GM20431 (cell line): ENCODE measurements around the gene SAMD14.

Experiments used
- in situ Hi-C: fragments of 300-500 bp; cut with MseI, MboI; formaldehyde crosslinking; loops from one replicate; pipeline ENCODE4 v1.15.0; 2020; ENCODE audit warnings: low sequenced_read_pairs; ENCODE audit not compliant: unreplicated experiment

SAMD14 gene

DNA sequence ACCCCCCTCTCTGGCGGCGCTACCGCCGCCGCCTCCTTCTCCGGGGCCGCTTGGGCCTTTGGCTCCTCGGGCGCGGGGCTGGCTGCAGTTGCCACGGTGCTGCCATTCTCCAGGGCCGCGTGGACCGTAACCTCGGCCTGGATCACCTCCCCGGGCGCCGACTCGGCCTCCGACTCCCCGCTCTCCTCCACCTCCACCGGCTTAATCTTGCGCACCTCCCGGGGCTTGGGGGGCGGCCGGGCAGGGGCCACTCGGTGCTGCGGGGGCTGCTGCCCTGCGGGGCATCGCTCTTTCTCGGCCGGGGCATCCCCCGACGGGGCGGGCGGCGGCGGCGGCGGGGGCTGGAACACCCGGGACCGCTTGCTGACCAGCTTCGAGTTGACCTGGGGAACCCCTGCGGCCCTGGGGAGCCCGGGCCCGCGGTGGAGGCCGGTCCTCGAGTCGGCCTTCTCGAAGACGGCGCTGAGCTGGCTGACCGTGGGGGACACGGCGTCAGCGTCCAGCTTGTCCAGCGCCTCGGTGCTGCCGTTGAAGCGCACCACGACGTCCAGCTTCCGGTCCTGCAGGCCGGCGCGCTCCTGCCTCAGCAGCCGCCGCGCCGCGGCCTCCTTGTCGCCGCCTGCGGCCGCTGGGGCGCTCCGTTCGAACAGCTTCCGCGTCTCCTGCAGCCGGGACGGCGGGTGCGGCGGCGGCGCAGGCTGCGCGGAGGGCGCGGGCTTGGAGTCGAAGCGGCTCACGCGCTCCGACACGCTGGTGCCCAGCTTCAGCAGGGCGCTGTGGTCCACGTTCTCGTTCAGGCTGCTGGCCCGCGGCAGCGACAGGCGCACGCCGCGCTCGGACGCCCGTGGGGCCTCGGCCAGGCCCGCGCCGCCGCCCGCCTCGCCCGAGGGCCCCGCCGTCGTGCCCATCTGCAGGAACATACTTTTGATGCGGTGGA lies 19.7 kb upstream of the SAMD14 start:
- in situ Hi-C loops: no loop called here

DNA sequence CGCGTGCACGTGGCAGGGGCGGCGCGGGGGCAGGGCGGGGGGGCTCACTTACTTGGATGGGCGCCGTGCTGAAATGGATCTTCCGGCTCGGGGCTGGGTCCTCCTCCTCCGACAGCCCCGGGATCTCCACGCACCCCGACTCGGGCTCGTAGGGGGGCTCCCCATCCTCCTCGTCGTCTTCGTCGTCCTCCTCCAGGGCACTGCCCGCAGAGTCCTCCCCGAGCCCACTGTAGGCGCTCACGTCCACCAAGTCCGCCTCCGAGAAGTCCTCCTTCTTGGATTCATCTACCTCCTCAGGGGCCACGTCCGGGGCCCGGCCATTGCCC lies 19.1 kb upstream of the SAMD14 start:
- in situ Hi-C loops: no loop called here

DNA sequence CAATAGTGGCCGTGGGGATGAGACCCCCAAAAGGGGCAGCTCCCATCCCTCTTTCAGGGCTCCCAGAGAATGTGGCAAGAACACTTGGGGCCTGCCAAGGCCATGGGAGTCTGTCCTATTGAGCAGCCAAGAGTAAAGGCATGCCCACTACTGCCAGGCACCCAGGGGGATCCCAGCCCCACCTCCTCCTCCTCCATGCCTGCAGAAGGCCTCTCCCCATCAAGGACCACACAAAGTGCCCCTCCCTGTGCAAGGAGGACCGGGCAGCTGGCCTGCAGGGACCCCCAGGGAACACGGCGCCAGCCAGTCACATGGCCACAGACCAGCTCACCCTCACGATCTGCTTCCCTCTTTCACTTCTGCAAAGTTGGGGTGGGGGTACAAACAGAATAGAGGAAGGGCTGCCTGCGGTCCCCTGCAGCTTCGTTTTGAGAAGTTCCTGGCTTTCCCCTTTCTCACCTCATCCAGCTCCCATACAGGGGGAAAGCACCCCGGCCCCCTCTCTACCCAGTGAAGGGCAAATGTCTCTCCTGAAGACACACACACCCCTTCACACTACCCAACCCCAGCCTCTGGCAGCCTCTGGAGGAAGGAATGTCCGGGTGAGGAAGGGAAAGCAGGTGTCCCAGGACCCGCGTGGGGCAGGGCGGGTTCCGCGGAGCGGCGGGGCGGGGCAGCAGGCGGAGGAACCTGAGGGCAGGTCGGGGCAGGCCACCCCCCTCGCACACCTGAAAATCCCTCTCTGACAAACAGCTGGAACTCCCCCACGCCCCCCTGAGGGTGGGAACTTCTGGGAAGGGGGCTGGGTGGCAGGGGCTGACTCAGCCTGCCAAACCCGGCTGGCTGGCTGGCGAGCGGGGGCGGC lies 18.5 kb upstream of the SAMD14 start:
- in situ Hi-C loops: no loop called here

DNA sequence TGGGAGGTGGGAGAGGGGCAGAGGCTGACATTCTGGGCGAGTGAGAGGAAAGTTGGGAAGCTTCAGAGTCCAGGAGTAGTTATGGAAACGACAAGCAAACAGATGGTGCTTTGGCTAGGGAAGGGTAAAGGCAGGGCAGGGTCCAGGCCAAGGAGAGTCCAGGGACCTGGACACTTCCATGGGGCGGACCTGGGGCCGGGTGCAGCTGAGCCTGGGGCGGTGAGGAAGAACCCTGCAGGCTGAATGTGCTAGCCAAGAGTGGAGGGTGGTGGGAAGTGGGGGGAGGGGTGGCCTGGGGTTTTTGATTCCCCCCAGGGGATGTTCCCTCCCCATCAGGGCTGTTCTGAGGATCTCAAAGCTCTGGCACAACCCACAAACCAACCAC lies 17.9 kb upstream of the SAMD14 start:
- in situ Hi-C loops: no loop called here

DNA sequence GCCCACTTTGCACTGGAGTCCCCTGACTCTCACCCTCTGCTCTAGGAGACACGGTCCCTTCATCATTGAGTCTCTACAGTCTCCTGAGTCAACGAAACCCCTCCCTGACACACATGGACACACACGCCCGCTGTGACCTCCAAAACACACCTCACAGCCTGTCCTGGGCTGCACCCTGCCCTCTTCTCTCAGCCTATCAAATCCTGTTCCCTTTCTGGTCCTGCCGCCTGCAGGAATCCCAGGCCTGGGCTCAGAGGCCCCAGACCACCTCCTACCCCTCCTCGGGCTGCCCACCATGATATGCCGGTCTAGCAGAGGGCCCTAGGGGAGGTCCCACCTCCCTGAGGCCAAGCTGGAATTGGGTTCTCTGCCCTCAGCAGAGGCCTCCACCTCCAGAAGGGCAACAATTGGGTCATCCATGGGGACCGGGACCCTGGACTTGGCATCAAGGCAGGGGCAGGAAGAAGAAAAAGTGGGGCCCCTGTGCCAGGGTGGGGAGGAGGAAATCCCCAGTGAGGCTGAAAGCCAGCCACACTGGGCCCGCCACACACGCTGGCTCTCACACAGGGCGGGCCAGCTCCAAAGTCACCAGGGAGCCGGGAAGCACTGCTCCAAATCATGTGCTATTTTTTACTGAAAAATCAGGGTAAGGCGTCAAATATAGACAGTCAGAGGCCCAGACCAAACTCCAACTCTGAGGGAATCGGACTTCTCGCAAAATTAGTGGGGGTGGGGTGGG lies 17.1 kb upstream of the SAMD14 start:
- in situ Hi-C loops: no loop called here

DNA sequence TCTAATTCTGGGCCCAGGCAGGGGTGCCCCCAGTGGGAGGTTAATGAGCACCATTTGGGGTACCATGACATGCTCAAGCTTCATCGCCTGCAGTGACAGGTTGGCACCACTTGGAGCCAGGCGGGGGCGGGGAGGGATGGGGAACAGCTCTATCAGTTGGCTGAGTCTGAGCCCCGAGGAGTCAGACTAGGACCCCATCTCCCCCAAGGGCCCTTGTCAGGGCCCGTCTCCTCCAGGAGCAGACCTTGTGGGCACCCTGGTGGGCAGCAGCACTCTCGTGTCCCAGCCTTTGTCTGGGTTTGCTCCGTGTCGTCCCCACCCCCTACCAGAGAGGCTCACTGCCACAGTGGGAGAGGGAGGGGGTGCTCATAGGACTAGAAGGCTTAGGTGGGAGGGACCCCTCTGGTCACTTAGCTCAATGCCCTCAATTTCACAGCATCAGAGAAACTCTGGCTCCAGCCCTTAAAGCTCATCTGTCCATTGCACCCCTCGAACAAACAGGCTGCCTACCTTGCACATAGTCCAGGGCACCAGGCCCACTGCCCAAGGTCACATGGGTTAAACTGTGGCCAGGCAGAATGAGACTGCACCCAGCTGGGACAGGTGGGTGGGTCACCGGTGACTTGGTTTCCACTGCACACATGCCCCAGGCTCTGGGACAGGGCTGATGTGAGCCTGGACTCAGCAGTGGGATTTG lies 16.4 kb upstream of the SAMD14 start:
- in situ Hi-C loops: no loop called here

DNA sequence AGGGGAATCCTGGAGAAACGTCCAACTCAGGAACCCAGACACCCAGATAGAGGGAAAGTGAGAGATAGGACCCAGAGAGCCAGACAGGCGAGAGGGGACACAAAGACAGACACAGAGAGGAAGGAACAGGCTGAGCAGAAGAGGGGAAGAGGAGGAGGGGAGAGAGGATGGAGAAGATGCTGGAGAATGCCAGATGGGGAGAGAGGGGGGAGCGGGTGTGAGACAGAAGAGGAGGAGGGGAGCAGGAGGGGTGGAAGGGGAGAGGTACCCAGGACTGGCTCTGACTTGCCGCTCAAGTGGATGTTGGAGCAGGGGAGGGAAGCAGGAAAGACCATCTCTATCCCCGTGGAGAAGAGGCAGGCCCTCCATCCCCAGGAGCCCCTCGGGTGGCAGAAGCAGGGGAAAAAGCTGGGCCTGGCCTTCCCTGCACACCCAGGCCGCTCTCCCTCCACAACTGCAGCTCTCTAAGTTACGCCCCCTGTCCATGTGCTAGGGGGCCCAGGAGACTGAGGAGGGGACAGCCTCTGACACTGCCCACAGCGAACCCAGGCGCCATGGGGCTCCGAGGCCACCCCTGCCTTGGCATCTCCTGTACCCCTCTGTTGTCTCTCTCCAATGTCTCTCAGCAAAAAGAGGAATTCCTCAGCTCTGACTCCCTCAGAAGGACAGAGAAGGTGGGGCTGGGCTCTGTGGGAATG lies 15.7 kb upstream of the SAMD14 start:
- in situ Hi-C loops: no loop called here

DNA sequence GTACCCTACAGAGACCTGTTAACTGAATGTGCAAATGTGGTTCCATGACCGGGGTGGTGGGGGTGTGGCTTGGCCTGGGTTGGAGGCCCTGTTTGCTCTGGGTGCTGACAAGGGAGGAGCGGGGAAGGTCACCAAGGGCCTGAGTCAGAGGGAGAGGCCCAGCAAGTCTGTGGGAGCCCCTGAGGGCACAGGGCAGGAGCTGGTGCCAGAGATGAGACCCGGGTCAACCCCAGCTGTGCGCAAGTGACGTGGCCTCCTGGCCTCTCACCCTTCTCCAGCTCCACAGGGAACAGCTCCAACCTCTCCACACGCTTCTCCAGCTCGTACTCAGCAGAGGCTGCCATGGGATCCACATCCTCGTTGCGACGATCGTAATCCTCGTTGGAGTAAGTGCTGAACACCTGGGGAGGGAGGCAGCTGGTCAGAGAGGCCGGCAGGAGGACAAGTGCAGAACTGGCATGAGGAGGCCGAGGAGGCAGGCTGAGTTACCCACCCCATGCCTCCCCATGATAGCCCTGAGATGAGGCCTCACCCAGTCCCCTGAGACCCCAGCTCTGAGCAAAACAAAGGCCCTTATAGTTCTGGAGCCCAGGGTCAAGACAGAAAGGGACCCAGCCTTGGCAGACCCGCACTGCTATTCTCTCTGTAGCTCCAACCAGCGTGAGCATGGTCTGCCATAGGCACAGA lies 15.0 kb upstream of the SAMD14 start:
- in situ Hi-C loops: no loop called here

DNA sequence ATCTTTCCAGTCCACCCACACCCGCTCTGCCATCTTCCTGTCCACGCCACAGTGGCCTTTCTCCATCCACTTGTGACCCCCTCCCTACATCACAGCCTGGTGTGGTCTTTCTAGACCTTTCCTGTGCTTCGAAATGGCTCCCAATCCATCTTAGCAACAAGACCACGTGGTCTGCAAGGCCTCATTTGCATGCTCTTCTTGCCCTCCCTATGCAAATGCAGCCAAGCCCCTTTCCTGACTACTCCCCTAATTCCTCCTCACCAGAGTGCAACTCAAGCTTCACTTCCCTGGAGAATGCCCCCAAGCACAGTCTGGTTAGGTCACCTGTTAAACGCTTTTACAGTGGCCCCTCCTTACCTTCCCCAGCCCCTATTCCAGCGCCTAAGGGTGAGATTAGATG lies 14.4 kb upstream of the SAMD14 start:
- in situ Hi-C loops: no loop called here

DNA sequence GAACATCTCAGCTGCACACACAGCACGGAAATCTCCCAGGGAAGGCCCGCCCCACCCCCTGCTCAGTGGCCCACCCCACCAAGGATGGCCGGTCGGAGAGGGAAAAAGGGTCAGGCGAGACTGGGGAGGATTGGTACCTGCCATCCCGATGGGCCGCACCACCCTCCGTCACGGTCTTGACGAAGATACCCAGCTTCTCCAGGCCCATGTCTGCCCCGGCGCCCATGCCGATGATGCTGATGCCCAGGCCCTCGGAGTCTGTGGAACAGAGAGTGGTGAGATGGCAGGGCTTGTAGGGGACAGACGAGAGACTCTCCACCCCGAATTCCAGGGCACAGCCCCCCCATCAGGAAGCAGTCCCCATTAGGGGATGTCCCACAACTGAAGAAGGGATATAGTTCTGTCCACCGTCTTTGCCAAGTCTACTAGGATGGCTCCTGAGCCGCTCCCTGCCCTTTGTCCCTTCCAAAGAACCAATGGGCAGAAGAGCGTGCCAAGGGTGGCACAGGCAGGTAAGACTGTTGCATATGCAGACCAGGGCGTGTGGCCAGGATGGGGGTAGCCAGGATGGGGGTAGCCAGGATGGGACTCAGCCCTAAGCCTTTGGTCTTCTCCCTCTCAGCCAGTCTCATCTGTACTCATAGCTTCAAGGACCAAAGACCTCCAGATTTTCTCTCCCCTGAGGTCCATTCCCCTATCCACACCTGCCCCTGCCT lies 13.7 kb upstream of the SAMD14 start:
- in situ Hi-C loops: no loop called here

DNA sequence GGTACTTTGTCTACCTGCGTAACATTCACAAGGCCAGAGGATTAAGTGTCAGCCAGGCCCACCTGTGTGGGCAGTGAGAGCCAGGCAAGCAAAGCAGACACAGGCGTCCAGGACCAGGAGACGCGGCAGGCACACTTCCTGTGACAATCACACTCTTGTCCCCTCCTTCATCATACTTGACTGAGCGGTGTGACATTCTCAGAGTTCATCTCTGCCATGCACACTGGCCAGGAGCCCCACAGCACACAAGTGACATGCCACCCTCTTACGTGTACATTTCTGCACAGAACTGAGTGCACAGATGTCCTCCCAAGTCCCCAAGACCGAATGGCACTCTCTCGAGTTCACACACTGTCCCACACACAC lies 11.8 kb upstream of the SAMD14 start:
- in situ Hi-C loops: no loop called here

DNA sequence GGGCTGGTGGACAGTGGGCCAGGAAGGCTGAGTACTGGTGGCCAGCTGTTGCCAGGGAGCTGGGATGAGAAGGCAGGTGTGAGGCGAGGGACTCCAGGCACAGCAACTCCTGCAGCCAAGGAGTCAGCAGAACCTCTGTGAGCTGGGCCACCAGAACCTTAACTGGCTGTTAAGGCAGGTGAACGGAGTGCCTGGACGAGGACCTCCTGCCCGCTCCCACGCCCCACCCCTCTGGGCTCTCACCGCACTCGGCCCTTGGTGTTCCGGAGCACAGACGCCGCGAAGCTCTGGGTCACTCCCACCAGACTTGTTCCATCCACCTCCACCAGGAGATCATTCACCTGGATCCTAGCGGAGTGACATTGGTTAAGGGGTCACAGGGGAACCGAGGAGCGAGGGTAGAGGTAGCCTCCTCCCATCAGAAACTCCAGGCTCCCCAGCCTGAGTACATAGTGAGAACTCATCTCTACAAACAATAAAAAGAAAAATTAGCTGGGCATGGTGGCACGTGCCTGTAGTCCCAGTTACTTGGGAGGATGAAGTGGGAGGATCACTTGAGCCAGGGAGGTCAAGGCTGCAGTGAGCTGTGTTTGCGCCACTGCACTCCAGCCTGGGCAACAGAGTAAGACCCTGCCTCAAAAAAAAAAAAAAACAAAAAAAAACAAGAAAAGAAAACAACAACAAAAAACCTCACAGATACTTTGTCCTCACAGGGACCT lies 11.2 kb upstream of the SAMD14 start:
- in situ Hi-C loops: no loop called here

DNA sequence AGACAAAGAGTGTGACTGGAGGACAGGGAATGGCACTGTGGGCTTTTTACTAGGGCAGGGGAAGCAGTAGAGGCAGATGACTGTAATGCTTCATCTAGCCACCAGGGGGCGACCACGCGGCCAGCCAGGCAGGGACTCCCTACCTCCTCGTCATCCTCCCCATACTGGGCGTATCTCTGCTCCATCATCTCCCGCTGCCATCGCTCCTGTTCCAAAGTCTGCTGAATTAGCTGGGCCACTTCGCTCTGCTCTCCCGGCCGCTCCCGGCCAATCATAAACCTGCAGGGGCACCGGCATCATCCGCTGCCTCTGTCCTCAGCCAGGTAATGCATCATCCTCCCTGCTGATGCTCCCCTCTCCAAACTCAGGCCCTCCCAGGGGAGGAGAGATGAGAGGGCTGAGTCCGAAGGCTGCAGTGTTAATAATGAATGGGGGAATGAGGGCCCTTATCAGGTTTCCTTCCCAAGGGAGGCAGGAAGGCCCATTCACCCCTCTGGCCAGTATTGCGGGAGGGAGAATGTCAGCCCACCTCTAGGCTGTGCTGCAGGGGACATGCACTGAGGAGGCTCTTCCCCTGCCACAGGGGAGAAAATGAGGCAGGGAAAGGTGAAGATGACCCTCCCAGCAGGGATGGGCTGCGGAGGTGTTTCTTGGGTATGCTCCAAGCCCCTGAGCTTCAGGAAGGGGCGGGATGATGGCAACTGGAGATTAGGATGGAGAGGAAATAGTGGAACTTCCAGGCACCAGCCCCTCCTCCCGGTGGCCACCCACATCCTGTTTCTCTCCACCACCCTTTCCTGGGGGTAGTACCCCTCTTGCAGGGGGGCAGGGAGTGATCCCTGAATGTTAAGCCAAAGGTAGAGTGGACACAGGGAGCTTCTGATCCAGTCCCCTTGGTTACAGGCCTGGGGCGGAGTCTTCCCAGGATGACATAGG lies 10.3 kb upstream of the SAMD14 start:
- in situ Hi-C loops: no loop called here

DNA sequence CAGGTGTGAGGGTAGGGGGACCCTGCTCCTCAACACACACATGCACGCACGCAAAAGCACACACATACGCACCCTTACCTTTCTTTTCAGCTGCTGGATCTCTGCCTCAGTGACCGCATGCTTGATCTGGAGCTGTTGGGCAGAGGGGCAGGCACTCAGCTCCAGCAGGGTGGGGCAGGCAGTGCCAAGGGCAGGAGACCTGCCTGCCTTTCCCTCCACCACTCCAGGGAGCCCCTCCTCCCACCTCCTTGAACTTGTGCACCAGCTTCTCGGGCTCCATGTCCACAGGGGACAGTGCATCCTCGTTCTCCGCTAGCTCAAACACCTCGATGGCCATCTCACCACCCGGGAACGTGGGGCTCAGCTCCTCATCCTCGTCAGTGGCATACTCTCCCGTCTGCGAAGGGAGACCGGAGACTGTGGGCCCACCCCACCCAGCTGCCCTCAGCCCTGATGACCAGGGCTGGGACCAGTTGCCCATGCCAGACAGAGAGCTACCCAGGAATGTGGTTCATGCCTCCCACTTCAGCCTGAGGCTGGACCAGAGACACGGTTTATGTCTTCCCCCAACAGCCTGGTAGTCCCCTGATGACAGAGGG lies 9.3 kb upstream of the SAMD14 start:
- in situ Hi-C loops: no loop called here

DNA sequence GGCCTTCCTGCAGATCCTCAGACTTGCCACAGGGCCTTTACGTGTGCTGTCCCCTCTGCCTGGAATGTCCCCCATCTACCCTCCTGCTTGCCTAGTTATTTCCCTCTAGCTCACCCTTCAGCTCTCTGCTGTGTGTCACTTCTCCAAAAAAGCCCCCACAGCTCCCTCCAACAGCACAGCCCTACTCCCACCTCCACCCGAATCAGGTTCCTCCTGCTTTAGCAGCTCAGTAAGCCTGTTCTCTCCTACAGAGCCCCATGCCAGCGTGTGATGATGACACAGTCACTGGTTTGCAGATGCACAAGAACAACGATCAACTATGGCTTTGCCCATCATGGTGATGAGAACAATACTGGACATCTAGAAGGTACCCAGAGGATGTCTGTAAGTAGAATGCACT lies 7.1 kb upstream of the SAMD14 start:
- in situ Hi-C loops: no loop called here

DNA sequence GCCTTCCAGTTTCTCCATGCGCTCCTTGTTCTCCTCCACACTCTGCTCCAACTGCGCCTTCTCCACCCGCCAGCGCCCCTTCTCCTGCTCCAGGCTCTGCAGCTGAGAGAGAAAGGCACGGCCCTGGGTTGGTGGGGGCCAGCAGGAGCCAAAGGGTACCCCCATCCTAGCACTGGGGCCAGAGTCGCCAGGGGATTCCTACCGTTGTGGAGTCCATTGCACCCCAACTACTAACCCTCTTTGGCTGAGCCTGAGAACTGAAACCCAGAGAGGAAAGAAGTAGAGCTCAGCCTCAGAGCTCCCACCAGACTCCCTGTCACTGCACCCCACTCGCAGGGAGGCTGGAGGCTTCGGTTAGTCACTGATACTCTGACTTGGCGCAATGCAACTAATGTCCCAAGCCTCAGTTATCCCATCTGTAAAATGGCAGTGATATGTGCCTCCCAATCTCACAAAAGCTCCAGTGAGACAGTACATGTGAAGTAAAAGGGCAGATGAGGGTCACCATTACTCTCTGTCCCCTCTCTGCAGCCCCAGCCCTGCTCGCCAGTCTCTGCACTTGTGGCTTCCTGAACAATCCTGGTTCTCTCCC lies 6.2 kb upstream of the SAMD14 start:
- in situ Hi-C loops: no loop called here
